ENCODE data around the gene SPTBN4. TPM values are rescaled to one million over a fixed set of nuclear protein-coding genes. Genes with fewer than 3 reads are reported as not detected.
A peak's percentile ranks its signal among the peaks of the same experiment; 100 is the strongest.

The SPTBN4 gene
- total RNA-seq, 2 donors from 2014 or later: 0.79 to 2.0 TPM

DNA sequence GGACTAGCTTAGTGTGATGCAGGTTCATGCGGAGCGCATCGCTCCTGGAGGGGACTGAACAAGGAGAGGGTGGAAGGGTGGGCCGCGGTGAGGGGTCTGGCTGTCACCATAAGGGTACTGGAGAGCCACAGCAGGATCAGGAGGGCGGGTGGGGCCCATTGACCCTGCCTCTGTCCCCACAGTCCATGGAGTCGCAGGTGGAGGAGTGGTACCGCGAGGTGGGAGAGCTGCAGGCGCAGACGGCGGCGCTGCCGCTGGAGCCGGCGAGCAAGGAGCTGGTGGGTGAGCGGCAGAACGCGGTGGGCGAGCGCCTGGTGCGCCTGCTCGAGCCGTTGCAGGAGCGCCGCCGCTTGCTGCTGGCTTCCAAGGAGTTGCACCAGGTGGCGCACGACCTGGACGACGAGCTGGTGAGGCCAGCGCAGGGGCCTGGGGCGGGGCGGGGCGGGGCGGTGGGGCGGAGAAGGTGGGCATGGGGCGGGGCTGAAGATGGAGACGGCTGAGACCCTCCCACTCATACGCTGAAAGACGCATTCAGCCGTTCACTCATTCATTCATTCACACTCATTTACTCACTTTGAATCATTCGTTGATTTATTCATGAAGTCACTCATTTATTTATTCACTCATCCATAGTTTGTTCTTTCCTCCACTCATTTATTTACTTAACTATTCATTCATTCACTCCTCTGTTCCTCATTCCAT is 82.4 kb downstream of the SPTBN4 start:
- peaks cover 6% of the 10 kb centered on the region for H3K9me3 ChIP-seq (ENCODE audit: control insufficient read depth, low read length)
- no peaks in the 10 kb centered on the region for H3K4me1 ChIP-seq (ENCODE audit: control insufficient read depth, insufficient read depth, low read length)
- H3K9me3 Mint-ChIP-seq: peaks cover 15% of the 10 kb centered on the region
- TF ChIP-seq, protein P1, sequence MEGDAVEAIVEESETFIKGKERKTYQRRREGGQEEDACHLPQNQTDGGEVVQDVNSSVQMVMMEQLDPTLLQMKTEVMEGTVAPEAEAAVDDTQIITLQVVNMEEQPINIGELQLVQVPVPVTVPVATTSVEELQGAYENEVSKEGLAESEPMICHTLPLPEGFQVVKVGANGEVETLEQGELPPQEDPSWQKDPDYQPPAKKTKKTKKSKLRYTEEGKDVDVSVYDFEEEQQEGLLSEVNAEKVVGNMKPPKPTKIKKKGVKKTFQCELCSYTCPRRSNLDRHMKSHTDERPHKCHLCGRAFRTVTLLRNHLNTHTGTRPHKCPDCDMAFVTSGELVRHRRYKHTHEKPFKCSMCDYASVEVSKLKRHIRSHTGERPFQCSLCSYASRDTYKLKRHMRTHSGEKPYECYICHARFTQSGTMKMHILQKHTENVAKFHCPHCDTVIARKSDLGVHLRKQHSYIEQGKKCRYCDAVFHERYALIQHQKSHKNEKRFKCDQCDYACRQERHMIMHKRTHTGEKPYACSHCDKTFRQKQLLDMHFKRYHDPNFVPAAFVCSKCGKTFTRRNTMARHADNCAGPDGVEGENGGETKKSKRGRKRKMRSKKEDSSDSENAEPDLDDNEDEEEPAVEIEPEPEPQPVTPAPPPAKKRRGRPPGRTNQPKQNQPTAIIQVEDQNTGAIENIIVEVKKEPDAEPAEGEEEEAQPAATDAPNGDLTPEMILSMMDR (conservative IDR thresholded peaks at IDR 0.05): peak; percentile 72
- peaks cover 45% of the 10 kb centered on the region for H3K27me3 ChIP-seq (ENCODE audit: control insufficient read depth, insufficient read depth, low read length, poor library complexity, severe bottlenecking)
- H3K4me1 Mint-ChIP-seq: peaks cover 3% of the 10 kb centered on the region
- peak; percentile 98 for DNase-seq
- peak overlapping the region; percentile 47 for H3K4me3 ChIP-seq (ENCODE audit: low read length)
- H3K27ac Mint-ChIP-seq: no peak overlapping the region
- H3K27ac ChIP-seq (ENCODE audit: low read depth, low read length): no peak overlapping the region
- H3K27me3 Mint-ChIP-seq (ENCODE audit: insufficient read depth): peaks cover 66% of the 10 kb centered on the region
- peak overlapping the region; percentile 36 for H3K4me3 Mint-ChIP-seq
- no peaks in the 10 kb centered on the region for H3K36me3 Mint-ChIP-seq (ENCODE audit: low read depth)
- 5 to 6% methylated on average over 16 to 41 of the region's 43 CpGs for WGBS, 2 experiments (ENCODE audit: insufficient coverage in 1 of 2, insufficient read length in 1 of 2)
- no peaks in the 10 kb centered on the region for H3K36me3 ChIP-seq (ENCODE audit: control insufficient read depth, insufficient read depth, low read length)
- no peak overlapping the region for H3K9ac ChIP-seq (ENCODE audit: extremely low read depth, low read length, poor library complexity, severe bottlenecking)

DNA sequence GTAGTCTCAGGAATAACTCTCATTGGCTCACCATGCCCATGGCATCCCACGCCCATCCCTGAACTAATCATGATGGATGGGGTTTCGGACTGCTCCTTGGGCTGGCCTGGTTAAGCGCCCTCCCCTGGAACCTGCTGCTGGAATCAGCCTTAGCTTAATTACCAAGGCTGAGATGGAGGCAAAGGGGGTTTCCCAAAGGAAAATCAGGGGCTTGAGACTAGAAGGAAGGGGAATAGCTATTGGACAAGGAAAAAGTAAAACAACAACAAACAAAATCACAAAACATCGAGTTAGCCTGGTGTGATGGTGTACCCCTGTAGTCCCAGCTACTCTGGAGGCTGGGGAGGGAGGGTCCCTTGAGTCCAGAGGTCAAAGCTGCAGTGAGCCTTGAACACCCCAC is 84.2 kb downstream of the SPTBN4 start:
- H3K36me3 ChIP-seq (ENCODE audit: control insufficient read depth, insufficient read depth, low read length): no peaks in the 10 kb centered on the region
- no peak overlapping the region for H3K9ac ChIP-seq (ENCODE audit: extremely low read depth, low read length, poor library complexity, severe bottlenecking)
- peak; percentile 62 for DNase-seq
- Mint-ChIP-seq H3K27me3 (ENCODE audit: insufficient read depth) (peaks cover 84% of the 10 kb centered on the region), H3K4me3 (no peak overlapping the region), H3K4me1 (peaks cover 3% of the 10 kb centered on the region), H3K27ac (no peak overlapping the region), H3K9me3 (peaks cover 10% of the 10 kb centered on the region), H3K36me3 (ENCODE audit: low read depth) (no peaks in the 10 kb centered on the region)
- no peak overlapping the region for H3K4me3 ChIP-seq (ENCODE audit: low read length)
- 90% methylated on average over 4 of the region's 4 CpGs; no CpG with 5 or more reads in 1 of the 2 experiments for WGBS, 2 experiments (ENCODE audit: insufficient coverage in 1 of 2, insufficient read length in 1 of 2)
- no peaks in the 10 kb centered on the region for H3K4me1 ChIP-seq (ENCODE audit: control insufficient read depth, insufficient read depth, low read length)
- TF ChIP-seq, protein P1 (conservative IDR thresholded peaks at IDR 0.05): no peak
- no peak overlapping the region for H3K27ac ChIP-seq (ENCODE audit: low read depth, low read length)
- H3K9me3 ChIP-seq (ENCODE audit: control insufficient read depth, low read length): peaks cover 6% of the 10 kb centered on the region
- peaks cover 62% of the 10 kb centered on the region for H3K27me3 ChIP-seq (ENCODE audit: control insufficient read depth, insufficient read depth, low read length, poor library complexity, severe bottlenecking)

DNA sequence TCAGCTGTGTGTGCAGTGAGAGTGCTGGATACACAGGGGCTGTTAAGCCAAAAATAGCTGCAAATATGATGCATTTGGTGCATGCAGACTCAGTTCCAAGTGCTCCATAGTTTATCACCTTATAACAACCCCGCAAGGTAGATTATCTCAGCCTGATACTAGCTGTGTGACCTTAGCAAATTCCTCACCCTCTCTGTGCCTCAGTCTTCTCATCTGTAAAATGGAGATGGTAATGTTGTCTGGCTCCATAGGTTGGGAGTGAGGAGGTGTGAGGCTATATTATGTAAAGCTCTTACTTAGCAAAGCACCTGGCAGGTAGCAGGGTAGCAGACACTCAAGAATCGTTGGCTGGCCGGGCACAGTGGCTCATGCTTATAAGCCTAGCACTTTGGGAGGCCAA is 86.0 kb downstream of the SPTBN4 start:
- Histone ChIP-seq H3K9me3 (ENCODE audit: control insufficient read depth, low read length) (no peaks in the 10 kb centered on the region), H3K4me3 (ENCODE audit: low read length) (no peak overlapping the region), H3K27me3 (ENCODE audit: control insufficient read depth, insufficient read depth, low read length, poor library complexity, severe bottlenecking) (peaks cover 73% of the 10 kb centered on the region), H3K4me1 (ENCODE audit: control insufficient read depth, insufficient read depth, low read length) (no peaks in the 10 kb centered on the region), H3K9ac (ENCODE audit: extremely low read depth, low read length, poor library complexity, severe bottlenecking) (no peak overlapping the region), H3K36me3 (ENCODE audit: control insufficient read depth, insufficient read depth, low read length) (no peaks in the 10 kb centered on the region), H3K27ac (ENCODE audit: low read depth, low read length) (no peak overlapping the region)
- TF ChIP-seq, protein P1 (conservative IDR thresholded peaks at IDR 0.05): no peak
- Mint-ChIP-seq H3K27ac (no peak overlapping the region), H3K27me3 (ENCODE audit: insufficient read depth) (peaks cover 86% of the 10 kb centered on the region), H3K9me3 (no peaks in the 10 kb centered on the region), H3K36me3 (ENCODE audit: low read depth) (no peaks in the 10 kb centered on the region), H3K4me1 (peaks cover 3% of the 10 kb centered on the region), H3K4me3 (no peak overlapping the region)
- WGBS, 2 experiments (ENCODE audit: insufficient coverage in 1 of 2, insufficient read length in 1 of 2): 94 to 100% methylated on average over 2 to 3 of the region's 3 CpGs
- no peak for DNase-seq

Measured in endodermal cell (in vitro differentiated cells).